AG10803 (cell line): ENCODE data around the gene MRFAP1.

Experiments used
- DNase-seq: peaks from one replicate; pipeline ENCODE4 v3.0.0; 2010; ENCODE audit warnings: low read depth
- H3K4me3 ChIP-seq: 2 replicates; pipeline ENCODE4 v1.5.1; 2011; ENCODE audit warnings: mild to moderate bottlenecking, low read length, control low read depth
- CTCF ChIP-seq: conservative IDR thresholded peaks from 2 replicates; pipeline ENCODE4 v1.5.1; 2011; ENCODE audit warnings: mild to moderate bottlenecking, low read length, control low read depth, inconsistent platforms

MRFAP1 gene

GRCh38 chr4:6595897-6596537, 44.5 kb upstream of the MRFAP1 start:
- DNase-seq: no peak
- H3K4me3 ChIP-seq: no peak overlapping the region
- TF ChIP-seq CTCF: no peak

GRCh38 chr4:6596948-6597347, 43.5 kb upstream of the MRFAP1 start:
- DNase-seq: no peak
- H3K4me3 ChIP-seq: no peak overlapping the region
- no peak for TF ChIP-seq CTCF

GRCh38 chr4:6598127-6598526, 42.4 kb upstream of the MRFAP1 start:
- no peak overlapping the region for H3K4me3 ChIP-seq
- TF ChIP-seq CTCF: no peak
- no peak for DNase-seq

GRCh38 chr4:6598641-6599040, 41.8 kb upstream of the MRFAP1 start:
- DNase-seq: no peak
- no peak for TF ChIP-seq CTCF
- no peak overlapping the region for H3K4me3 ChIP-seq

GRCh38 chr4:6601661-6602250, 38.7 kb upstream of the MRFAP1 start:
- no peak for TF ChIP-seq CTCF
- H3K4me3 ChIP-seq: no peak overlapping the region
- no peak for DNase-seq

- TF ChIP-seq CTCF: no peak
- no peak for DNase-seq
- H3K4me3 ChIP-seq: no peak overlapping the region
Measured at GRCh38 chr4:6602289-6602688, 38.2 kb upstream of the MRFAP1 start.

GRCh38 chr4:6603128-6603527, 37.4 kb upstream of the MRFAP1 start:
- DNase-seq: no peak
- TF ChIP-seq CTCF: no peak
- no peak overlapping the region for H3K4me3 ChIP-seq
